ENCODE data around the gene FAM114A2.

DNA sequence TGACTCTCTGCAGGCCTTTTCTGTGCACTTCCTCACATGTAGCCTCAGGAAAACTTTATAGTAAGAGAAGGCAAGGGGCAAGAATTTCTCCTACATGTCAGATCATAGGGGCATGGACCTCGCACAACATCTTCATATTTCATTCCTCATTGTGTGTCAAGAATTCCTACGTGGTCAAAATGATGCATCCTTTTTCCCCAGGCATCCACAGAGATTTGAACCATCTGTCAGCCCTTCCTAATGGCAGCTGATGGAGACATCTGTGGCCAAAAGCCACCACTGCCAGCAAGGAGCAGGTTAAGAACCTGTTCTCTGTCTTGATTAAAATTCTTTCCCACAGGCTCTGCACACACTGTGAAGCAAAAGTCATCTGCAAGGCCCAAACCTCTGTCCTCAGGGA, 42.5 kb upstream of the FAM114A2 start:
- no peak for TF ChIP-seq EZH2 (IDR thresholded peaks at IDR 0.05; ENCODE audit: borderline replicate concordance, low read depth, low read length, severe bottlenecking)
- TF ChIP-seq, protein P1, sequence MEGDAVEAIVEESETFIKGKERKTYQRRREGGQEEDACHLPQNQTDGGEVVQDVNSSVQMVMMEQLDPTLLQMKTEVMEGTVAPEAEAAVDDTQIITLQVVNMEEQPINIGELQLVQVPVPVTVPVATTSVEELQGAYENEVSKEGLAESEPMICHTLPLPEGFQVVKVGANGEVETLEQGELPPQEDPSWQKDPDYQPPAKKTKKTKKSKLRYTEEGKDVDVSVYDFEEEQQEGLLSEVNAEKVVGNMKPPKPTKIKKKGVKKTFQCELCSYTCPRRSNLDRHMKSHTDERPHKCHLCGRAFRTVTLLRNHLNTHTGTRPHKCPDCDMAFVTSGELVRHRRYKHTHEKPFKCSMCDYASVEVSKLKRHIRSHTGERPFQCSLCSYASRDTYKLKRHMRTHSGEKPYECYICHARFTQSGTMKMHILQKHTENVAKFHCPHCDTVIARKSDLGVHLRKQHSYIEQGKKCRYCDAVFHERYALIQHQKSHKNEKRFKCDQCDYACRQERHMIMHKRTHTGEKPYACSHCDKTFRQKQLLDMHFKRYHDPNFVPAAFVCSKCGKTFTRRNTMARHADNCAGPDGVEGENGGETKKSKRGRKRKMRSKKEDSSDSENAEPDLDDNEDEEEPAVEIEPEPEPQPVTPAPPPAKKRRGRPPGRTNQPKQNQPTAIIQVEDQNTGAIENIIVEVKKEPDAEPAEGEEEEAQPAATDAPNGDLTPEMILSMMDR (IDR thresholded peaks at IDR 0.05; ENCODE audit: borderline replicate concordance, extremely low read depth, low read length, poor library complexity, severe bottlenecking), result no peak
